Activated CD8-positive, alpha-beta memory T cell treated with anti-CD3 and anti-CD28 coated beads, Interleukin-2, amount 50 U/mL, for 48 hours (primary cell): ENCODE measurements around the gene MRM3.
"Not testable (repeated sequence)": the region's sequence is repeated elsewhere in the genome, so short reads cannot be mapped to it uniquely, and the experiment has no call there.

Experiments used
- DNase-seq: peaks from one replicate; pipeline ENCODE4 v3.0.0-alpha.2; 2020

Gene MRM3

DNA sequence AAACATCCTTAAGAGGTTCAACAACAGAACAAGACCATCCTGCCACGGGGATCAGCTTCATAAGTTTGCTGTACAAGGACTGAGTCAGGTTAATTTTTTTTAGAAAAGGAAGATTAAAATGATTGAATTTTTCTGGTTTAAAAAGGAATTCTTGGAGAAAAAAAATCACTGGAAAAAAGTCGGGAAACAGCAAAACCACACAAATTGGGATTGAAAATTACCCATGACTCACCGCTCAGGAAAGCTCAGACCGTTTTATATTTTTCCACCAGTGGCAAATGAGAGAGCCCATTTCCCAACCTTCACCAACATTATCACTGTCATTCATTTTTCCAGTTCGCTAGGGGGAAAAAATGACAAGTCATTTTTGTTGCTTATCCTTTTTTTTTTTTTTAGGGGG is 46.6 kb downstream of the MRM3 start:
- DNase-seq, result no peak

DNA sequence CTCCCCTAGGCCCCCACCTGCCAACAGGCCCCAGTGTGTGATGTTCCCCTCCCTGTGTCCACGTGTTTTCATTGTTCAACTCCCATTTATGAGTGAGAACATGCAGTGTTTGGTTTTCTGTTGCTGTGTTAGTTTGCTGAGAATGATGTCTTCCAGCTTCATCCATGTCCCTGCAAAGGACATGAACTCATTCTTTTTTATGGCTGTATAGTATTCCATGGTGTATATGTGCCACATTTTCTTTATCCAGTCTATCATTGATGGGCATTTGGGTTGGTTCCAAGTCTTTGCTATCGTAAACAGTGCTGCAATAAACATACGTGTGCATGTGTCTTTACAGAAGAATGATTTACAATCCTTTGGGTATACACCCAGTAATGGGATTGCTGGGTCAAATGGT is 47.5 kb downstream of the MRM3 start:
- not testable (repeated sequence) for DNase-seq

DNA sequence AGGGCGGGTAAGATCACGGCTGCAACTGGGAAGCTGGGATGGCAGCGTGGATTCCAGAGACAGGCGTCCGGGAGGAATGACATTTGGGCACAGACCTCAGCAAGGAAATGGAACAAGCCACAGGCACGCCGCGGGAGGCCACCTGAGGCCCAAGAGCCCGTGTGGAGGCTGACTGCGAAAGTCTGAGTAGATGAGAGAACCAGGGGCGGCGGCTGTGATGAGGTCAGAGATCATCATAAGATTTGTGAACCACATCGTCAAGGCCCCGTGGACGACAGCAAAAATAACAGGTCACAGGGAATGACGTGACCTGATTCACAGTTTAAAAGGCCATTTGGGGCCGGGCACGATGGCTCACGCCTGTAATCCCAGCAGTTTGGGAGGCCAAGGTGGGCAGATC is 48.2 kb downstream of the MRM3 start:
- no peak for DNase-seq

DNA sequence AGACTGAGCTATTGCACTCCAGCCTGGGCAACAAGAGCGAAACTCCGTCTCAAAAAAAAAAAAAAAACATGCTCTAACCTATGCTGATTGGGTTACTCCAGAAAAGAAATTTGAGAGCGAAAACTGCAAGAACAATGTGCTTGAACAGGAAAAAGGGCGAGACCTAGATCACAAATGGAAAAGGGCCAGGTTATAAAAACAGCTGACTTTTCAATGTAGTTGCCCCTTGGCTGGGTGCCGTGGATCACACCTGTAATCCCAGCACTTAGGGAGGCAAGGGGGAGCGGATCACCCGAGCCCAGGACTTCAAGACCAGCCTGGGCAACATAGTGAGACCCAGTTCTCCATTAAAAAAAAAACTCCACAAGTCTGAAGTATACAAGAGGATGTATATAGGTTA is 48.8 kb downstream of the MRM3 start:
- DNase-seq, result no peak

DNA sequence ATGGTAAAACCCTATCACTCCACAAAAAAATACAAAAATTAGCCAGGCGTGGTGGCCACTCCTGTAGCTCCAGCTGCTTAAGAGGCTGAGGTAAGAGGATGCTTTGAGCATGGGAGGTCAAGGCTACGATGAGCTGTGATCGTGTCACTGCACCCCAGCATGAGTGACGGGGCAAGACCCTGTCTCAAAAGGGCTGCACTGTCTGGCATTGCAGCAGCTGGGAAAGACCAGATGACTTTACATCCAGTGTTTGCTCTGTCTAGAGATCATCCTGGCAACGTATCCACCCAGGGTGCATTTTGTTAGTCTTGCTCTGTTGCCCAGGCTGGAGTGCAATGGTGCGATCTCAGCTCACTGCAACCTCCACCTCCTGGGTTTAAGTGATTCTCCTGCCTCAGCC is 52.0 kb downstream of the MRM3 start:
- DNase-seq, result no peak

DNA sequence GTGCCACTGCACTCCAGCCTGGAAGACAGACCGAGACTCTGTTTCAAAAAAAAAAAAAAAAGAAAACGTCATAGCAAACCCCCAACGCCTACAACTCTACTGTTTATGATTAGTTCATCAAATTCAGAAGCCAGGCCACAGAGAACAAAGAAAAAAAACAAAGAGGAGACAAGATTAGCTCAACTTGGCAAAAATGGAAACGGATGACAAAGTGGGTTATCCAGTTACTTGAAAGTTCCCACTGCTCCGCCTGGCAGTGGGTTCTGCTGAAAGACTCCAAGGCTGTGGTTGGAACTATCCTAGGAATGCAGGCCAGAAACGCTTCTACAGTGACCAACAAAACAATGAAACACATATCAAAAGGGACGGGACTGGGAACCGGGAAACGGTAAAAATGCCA is 53.1 kb downstream of the MRM3 start:
- no peak for DNase-seq

DNA sequence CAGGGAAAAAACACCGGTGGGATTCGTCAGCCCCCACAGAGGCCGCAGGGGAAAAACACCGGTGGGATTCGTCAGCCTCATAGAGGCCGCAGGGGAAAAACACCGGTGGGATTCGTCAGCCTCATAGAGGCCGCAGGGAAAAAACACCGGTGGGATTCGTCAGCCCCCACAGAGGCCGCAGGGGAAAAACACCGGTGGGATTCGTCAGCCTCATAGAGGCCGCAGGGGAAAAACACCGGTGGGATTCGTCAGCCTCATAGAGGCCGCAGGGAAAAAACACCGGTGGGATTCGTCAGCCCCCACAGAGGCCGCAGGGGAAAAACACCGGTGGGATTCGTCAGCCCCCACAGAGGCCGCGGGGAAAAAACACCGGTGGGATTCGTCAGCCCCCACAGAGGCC is 53.6 kb downstream of the MRM3 start:
- DNase-seq, result not testable (repeated sequence)

DNA sequence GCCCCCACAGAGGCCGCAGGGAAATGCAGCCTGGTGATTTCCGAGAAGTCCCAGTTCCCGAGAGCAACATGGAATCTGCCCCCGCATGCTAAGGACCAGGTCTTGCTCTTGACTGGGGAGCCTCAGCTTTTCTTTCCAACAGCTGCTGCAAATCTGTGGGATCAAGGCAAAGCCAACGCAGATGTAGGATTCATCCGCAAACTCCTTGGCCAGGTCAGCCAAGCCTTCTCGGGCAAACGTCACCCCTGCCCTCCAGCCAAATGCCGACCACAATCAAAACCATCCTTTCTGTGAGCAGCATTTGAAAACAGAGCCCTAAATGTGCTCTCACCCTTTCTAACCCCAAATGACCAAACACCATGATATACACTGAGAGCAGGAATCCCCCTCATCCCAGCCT is 54.0 kb downstream of the MRM3 start:
- DNase-seq, result no peak

DNA sequence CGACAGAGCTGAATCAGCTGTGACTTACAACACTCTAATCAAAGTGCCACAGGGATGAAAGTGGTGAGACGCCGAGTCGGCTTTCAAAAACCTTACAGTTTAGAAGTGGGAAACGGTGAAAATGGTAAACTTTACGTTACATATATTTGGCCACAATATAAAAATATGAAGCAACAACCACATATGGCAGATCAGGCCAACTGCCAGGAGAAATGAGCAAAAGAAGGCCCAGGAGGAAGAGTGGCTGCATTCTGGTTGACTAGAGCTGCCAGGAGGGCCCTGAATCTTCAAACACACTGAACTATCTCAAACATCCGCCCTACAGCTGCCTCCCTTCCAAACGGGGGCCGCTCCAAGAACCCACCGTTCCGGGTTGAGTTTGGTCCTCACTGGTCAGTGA is 56.3 kb downstream of the MRM3 start:
- DNase-seq, result no peak

DNA sequence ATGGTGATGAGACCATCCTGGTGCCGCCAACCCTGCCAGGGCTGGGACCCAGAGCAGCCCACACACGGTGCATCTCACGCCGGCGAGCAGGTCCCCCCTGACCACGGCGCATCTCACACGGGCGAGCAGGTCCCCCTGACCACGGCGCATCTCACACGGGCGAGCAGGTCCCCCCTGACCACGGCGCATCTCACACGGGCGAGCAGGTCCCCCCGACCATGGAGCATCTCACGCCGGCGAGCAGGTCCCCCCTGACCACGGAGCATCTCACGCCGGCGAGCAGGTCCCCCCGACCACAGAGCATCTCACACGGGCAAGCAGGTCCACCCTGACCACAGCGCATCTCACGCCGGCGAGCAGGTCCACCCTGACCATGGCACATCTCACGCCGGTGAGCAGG is 59.2 kb downstream of the MRM3 start:
- no peak for DNase-seq
